Adrenal gland (tissue), 5 donors: ENCODE results near the gene SLC11A1.

Experiments
- CTCF ChIP-seq, 6 experiments: fragments of 450-650 bp in 4 of 6; fragments of 200-600 bp in 2 of 6; sonication (generic) in 1 of 6; IDR thresholded peaks; 1 replicate in 5 of 6; 2 replicates in 1 of 6; pipeline versions ENCODE4 v1.5.1 to v1.8.0; 2016 to 2021; ENCODE audit warnings: antibody characterized with exemption in 6 of 6, mild to moderate bottlenecking in 2 of 6, moderate library complexity in 1 of 6
- POLR2A ChIP-seq, 2 donors: fragments of 450-650 bp; IDR thresholded peaks; one replicate each; pipeline ENCODE4 v1.6.1; 2017; ENCODE audit warnings: antibody characterized with exemption in 2 of 2, mild to moderate bottlenecking in 2 of 2, moderate library complexity in 1 of 2
- donor health status: DM: no; HTN: no; CAD: no.

- TF ChIP-seq CTCF (IDR thresholded peaks at IDR 0.05) (no peak), POLR2A (IDR thresholded peaks at IDR 0.05) (no peak)
Observed at GRCh38 chr2:218371983-218372350, 10.1 kb upstream of the SLC11A1 start.
